Neural cell (in vitro differentiated cells): ENCODE results near the gene POLDIP2. TPM values are rescaled to one million over a fixed set of nuclear protein-coding genes. Genes with fewer than 3 reads are reported as not detected.

Source experiments
- H2AFZ ChIP-seq: fragments of 200-600, 300-800 bp; sonication (generic), shearing (Covaris generic); 2 replicates; pipeline ENCODE4 v1.6.0; 2014; ENCODE audit warnings: low read depth, mild to moderate bottlenecking, antibody characterized with exemption, low read length, moderate library complexity
- H3F3A ChIP-seq: fragments of 200-600 bp; shearing (Covaris generic); 2 replicates; pipeline ENCODE4 v1.6.1; 2016; ENCODE audit warnings: mild to moderate bottlenecking, moderate library complexity, mixed read lengths, antibody characterized with exemption, low read length; ENCODE audit not compliant: insufficient read depth, poor library complexity, severe bottlenecking
- H3K27ac ChIP-seq: fragments of 200-600, 300-800 bp; sonication (generic), shearing (Covaris generic); 2 replicates; pipeline ENCODE4 v1.5.1; 2014; ENCODE audit warnings: mild to moderate bottlenecking, low read length, moderate library complexity
- H3K27me3 ChIP-seq: fragments of 300-800, 200-600 bp; sonication (generic), shearing (Covaris generic); 2 replicates; pipeline ENCODE4 v1.6.0; 2014; ENCODE audit warnings: mild to moderate bottlenecking, low read depth, low read length, moderate library complexity; ENCODE audit not compliant: insufficient read depth
- H3K36me3 ChIP-seq: fragments of 300-800, 200-600 bp; sonication (generic), shearing (Covaris generic); 2 replicates; pipeline ENCODE4 v1.5.1; 2014; ENCODE audit warnings: mild to moderate bottlenecking, antibody characterized with exemption, low read length, moderate library complexity; ENCODE audit not compliant: insufficient read depth
- H3K4me2 ChIP-seq: fragments of 300-800, 200-600 bp; sonication (generic), shearing (Covaris generic); 2 replicates; pipeline ENCODE4 v1.6.0; 2014; ENCODE audit warnings: mild to moderate bottlenecking, low read length
- H3K4me3 ChIP-seq: fragments of 300-800, 200-600 bp; sonication (generic), shearing (Covaris generic); 2 replicates; pipeline ENCODE4 v1.5.1; 2014; ENCODE audit warnings: mild to moderate bottlenecking, low read length, moderate library complexity
- H3K79me2 ChIP-seq: fragments of 200-600 bp; shearing (Covaris generic); replicated peaks from 2 replicates; pipeline ENCODE4 v1.6.0; 2014; ENCODE audit warnings: mild to moderate bottlenecking, low read length, moderate library complexity; ENCODE audit not compliant: insufficient read depth
- H3K9ac ChIP-seq: fragments of 300-800, 200-600 bp; sonication (generic), shearing (Covaris generic); 2 replicates; pipeline ENCODE4 v1.6.1; 2016; ENCODE audit warnings: mild to moderate bottlenecking, low read length, mixed read lengths
- H3K9me2 ChIP-seq: fragments of 200-600 bp; shearing (Covaris generic); 2 replicates; pipeline ENCODE4 v1.6.1; 2016; ENCODE audit warnings: mild to moderate bottlenecking, low read length, mixed read lengths; ENCODE audit not compliant: insufficient read depth
- H3K9me3 ChIP-seq: fragments of 200-600, 300-800 bp; sonication (generic), shearing (Covaris generic); 2 replicates; pipeline ENCODE4 v1.6.1; 2016; ENCODE audit warnings: mild to moderate bottlenecking, mixed run types, low read length, moderate library complexity, mixed read lengths
- H4K20me1 ChIP-seq: fragments of 200-600 bp; shearing (Covaris generic); 2 replicates; pipeline ENCODE4 v1.6.1; 2016; ENCODE audit warnings: mild to moderate bottlenecking, mixed run types; ENCODE audit not compliant: insufficient read depth
- EP300 ChIP-seq: fragments of 450-650 bp; conservative IDR thresholded peaks from 2 replicates; pipeline ENCODE4 v1.6.1; 2014; ENCODE audit warnings: antibody characterized with exemption, mild to moderate bottlenecking, moderate library complexity; ENCODE audit not compliant: poor library complexity, severe bottlenecking
- EZH2 ChIP-seq: fragments of 200-600, 300-800 bp; shearing (Covaris generic), sonication (generic); IDR thresholded peaks from 2 replicates; pipeline ENCODE4 v1.6.1; 2014; ENCODE audit warnings: antibody characterized with exemption, low read length, borderline replicate concordance, mild to moderate bottlenecking; ENCODE audit not compliant: insufficient read depth, poor library complexity, severe bottlenecking
- MXI1 ChIP-seq: fragments of 450-650 bp; conservative IDR thresholded peaks from 2 replicates; pipeline ENCODE4 v1.6.1; 2014; ENCODE audit warnings: antibody characterized with exemption, mild to moderate bottlenecking; ENCODE audit not compliant: poor library complexity, severe bottlenecking
- POLR2AphosphoS5 ChIP-seq: IDR thresholded peaks from 2 replicates; pipeline ENCODE4 v1.6.1; 2012
- RAD21 ChIP-seq: fragments of 450-650 bp; conservative IDR thresholded peaks from 2 replicates; pipeline ENCODE4 v1.6.1; 2014; ENCODE audit warnings: antibody characterized with exemption, mild to moderate bottlenecking, moderate library complexity
- SMC3 ChIP-seq: fragments of 450-650 bp; conservative IDR thresholded peaks from 2 replicates; pipeline ENCODE4 v1.6.1; 2014; ENCODE audit warnings: antibody characterized with exemption, mild to moderate bottlenecking, moderate library complexity; ENCODE audit not compliant: poor library complexity
- TAF1 ChIP-seq: IDR thresholded peaks from 2 replicates; pipeline ENCODE4 v1.6.1; 2012; ENCODE audit warnings: low read depth
- polyA plus RNA-seq: library from polyadenylated mRNA; depleted of rRNA; stranded (reverse); fragments of >200 nt; gene quantifications from 2 replicates; pipeline ENCODE4 v1.2.3, GENCODE V29; 2014
- TF ChIP-seq, protein P1 (sequence below): fragments of 450-650 bp; IDR thresholded peaks from 2 replicates; pipeline ENCODE4 v1.5.1; 2014; ENCODE audit warnings: antibody characterized with exemption, mild to moderate bottlenecking, moderate library complexity; ENCODE audit not compliant: poor library complexity, severe bottlenecking
- TF ChIP-seq, protein P2 (sequence below): IDR thresholded peaks from 2 replicates; pipeline ENCODE4 v1.6.1; 2012; ENCODE audit warnings: borderline replicate concordance

The POLDIP2 gene
- polyA plus RNA-seq, 1 donor from 2014 or later, result 75.4 TPM

DNA sequence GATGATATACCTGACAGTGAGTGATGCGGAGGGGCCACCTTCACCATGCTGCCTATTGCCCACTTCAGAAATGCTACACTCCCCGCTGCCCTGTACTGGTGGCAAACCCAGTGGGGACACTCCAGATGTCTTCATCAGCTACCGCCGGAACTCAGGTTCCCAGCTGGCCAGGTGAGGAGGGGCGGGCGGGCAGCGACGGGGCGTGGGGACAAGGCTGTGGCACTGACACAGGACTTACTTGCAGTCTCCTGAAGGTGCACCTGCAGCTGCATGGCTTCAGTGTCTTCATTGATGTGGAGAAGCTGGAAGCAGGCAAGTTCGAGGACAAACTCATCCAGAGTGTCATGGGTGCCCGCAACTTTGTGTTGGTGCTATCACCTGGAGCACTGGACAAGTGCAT lies 30.8 kb upstream of the POLDIP2 start:
- Histone ChIP-seq H3K36me3 (no peaks in the 10 kb centered on the region), H3F3A (no peaks in the 10 kb centered on the region), H3K9me2 (no peaks in the 10 kb centered on the region), H3K4me2 (no peak overlapping the region), H3K4me3 (no peak overlapping the region), H4K20me1 (no peaks in the 10 kb centered on the region), H3K9me3 (no peaks in the 10 kb centered on the region), H3K79me2 (no peaks in the 10 kb centered on the region), H3K27me3 (no peaks in the 10 kb centered on the region), H2AFZ (no peak overlapping the region), H3K9ac (no peak overlapping the region), H3K27ac (no peak overlapping the region)
- TF ChIP-seq POLR2AphosphoS5 (no peak), SMC3 (no peak), TAF1 (no peak), RAD21 (no peak), EZH2 (no peak), EP300 (no peak), MXI1 (no peak)
- TF ChIP-seq, protein P1, sequence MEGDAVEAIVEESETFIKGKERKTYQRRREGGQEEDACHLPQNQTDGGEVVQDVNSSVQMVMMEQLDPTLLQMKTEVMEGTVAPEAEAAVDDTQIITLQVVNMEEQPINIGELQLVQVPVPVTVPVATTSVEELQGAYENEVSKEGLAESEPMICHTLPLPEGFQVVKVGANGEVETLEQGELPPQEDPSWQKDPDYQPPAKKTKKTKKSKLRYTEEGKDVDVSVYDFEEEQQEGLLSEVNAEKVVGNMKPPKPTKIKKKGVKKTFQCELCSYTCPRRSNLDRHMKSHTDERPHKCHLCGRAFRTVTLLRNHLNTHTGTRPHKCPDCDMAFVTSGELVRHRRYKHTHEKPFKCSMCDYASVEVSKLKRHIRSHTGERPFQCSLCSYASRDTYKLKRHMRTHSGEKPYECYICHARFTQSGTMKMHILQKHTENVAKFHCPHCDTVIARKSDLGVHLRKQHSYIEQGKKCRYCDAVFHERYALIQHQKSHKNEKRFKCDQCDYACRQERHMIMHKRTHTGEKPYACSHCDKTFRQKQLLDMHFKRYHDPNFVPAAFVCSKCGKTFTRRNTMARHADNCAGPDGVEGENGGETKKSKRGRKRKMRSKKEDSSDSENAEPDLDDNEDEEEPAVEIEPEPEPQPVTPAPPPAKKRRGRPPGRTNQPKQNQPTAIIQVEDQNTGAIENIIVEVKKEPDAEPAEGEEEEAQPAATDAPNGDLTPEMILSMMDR, result no peak
- TF ChIP-seq, protein P2, sequence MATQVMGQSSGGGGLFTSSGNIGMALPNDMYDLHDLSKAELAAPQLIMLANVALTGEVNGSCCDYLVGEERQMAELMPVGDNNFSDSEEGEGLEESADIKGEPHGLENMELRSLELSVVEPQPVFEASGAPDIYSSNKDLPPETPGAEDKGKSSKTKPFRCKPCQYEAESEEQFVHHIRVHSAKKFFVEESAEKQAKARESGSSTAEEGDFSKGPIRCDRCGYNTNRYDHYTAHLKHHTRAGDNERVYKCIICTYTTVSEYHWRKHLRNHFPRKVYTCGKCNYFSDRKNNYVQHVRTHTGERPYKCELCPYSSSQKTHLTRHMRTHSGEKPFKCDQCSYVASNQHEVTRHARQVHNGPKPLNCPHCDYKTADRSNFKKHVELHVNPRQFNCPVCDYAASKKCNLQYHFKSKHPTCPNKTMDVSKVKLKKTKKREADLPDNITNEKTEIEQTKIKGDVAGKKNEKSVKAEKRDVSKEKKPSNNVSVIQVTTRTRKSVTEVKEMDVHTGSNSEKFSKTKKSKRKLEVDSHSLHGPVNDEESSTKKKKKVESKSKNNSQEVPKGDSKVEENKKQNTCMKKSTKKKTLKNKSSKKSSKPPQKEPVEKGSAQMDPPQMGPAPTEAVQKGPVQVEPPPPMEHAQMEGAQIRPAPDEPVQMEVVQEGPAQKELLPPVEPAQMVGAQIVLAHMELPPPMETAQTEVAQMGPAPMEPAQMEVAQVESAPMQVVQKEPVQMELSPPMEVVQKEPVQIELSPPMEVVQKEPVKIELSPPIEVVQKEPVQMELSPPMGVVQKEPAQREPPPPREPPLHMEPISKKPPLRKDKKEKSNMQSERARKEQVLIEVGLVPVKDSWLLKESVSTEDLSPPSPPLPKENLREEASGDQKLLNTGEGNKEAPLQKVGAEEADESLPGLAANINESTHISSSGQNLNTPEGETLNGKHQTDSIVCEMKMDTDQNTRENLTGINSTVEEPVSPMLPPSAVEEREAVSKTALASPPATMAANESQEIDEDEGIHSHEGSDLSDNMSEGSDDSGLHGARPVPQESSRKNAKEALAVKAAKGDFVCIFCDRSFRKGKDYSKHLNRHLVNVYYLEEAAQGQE, result no peak

DNA sequence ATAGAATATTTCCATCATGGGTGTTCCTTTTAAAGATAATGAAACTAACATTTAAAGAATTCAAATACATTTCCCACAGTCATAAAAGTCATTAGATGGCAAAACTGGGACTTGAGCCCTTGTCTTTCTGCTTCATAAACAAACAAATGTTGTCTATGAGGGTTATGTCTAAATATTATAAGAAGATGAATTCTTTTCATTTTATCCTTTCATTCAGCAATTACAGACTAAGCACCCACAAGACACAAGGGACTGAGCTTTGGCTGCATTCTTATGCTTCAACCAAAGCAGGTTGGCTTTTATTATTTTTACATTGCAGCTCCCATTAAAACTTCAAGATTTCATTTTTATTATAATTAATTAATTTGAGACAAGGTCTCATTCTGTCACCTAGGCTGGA lies 29.1 kb upstream of the POLDIP2 start:
- Histone ChIP-seq H3K27me3 (no peaks in the 10 kb centered on the region), H3K4me2 (no peak overlapping the region), H4K20me1 (no peaks in the 10 kb centered on the region), H3F3A (no peaks in the 10 kb centered on the region), H3K79me2 (no peaks in the 10 kb centered on the region), H3K27ac (no peak overlapping the region), H3K9ac (no peak overlapping the region), H2AFZ (no peak overlapping the region), H3K9me2 (no peaks in the 10 kb centered on the region), H3K9me3 (no peaks in the 10 kb centered on the region), H3K4me3 (no peak overlapping the region), H3K36me3 (no peaks in the 10 kb centered on the region)
- TF ChIP-seq SMC3 (no peak), RAD21 (no peak), EP300 (no peak), TAF1 (no peak), EZH2 (no peak), MXI1 (no peak), POLR2AphosphoS5 (no peak)
- TF ChIP-seq, protein P1, result no peak
- TF ChIP-seq, protein P2, result no peak
